Mammary epithelial cell (primary cell): Measurements from ENCODE around the gene KIT.

Source experiments
- EZH2 ChIP-seq: IDR thresholded peaks from 2 replicates; pipeline ENCODE4 v1.6.1; 2012; ENCODE audit warnings: low read length, inconsistent platforms, borderline replicate concordance
- TF ChIP-seq, protein P1 (sequence below), 2 donors: IDR thresholded peaks in 1 of 2; conservative IDR thresholded peaks in 1 of 2; 2 replicates each; pipeline ENCODE4 v1.5.1; 2011 to 2012; ENCODE audit warnings: inconsistent platforms in 2 of 2, low read length in 2 of 2, mild to moderate bottlenecking in 2 of 2, control low read depth in 1 of 2, low read depth in 1 of 2; ENCODE audit not compliant: insufficient read depth in 1 of 2; ENCODE audit errors: extremely low read depth in 1 of 2

DNA sequence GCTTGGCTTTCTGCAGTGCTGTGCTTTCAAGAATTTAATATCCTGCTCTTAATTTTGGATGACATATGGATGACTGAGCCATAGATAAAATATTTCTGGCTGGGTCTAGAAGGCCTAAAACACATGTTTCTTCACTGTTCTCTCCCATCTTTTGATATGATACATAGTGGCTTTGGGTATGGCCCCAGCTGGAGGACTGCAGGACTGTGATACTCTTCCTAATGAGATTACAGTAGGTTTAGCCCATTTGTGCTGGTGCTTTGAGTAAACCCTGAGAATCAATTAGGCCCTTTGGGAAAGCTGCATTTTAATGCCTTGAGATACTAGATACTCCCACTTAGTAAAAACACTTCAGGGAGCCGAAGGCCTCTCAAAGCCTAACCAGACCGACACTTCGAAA lies 38.0 kb downstream of the KIT start:
- no peak for TF ChIP-seq EZH2
- TF ChIP-seq, protein P1, sequence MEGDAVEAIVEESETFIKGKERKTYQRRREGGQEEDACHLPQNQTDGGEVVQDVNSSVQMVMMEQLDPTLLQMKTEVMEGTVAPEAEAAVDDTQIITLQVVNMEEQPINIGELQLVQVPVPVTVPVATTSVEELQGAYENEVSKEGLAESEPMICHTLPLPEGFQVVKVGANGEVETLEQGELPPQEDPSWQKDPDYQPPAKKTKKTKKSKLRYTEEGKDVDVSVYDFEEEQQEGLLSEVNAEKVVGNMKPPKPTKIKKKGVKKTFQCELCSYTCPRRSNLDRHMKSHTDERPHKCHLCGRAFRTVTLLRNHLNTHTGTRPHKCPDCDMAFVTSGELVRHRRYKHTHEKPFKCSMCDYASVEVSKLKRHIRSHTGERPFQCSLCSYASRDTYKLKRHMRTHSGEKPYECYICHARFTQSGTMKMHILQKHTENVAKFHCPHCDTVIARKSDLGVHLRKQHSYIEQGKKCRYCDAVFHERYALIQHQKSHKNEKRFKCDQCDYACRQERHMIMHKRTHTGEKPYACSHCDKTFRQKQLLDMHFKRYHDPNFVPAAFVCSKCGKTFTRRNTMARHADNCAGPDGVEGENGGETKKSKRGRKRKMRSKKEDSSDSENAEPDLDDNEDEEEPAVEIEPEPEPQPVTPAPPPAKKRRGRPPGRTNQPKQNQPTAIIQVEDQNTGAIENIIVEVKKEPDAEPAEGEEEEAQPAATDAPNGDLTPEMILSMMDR (conservative IDR thresholded peaks at IDR 0.05 in 1 of 2, IDR thresholded peaks at IDR 0.05 in 1 of 2; ENCODE audit: extremely low read depth in 1 of 2, insufficient read depth in 1 of 2, low read depth in 1 of 2, low read length in 2 of 2) = no peak
